ENCODE measurements around the gene RNF111.

GRCh38 chr15:59008086-59008485 is 20.6 kb downstream of the RNF111 start:
- TF ChIP-seq, protein P1, sequence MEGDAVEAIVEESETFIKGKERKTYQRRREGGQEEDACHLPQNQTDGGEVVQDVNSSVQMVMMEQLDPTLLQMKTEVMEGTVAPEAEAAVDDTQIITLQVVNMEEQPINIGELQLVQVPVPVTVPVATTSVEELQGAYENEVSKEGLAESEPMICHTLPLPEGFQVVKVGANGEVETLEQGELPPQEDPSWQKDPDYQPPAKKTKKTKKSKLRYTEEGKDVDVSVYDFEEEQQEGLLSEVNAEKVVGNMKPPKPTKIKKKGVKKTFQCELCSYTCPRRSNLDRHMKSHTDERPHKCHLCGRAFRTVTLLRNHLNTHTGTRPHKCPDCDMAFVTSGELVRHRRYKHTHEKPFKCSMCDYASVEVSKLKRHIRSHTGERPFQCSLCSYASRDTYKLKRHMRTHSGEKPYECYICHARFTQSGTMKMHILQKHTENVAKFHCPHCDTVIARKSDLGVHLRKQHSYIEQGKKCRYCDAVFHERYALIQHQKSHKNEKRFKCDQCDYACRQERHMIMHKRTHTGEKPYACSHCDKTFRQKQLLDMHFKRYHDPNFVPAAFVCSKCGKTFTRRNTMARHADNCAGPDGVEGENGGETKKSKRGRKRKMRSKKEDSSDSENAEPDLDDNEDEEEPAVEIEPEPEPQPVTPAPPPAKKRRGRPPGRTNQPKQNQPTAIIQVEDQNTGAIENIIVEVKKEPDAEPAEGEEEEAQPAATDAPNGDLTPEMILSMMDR (IDR thresholded peaks at IDR 0.05 in 4 of 5, conservative IDR thresholded peaks at IDR 0.05 in 1 of 5): no peak
- no peak for TF ChIP-seq POLR2A (IDR thresholded peaks at IDR 0.05)
